GM23338 (cell line): ENCODE measurements around the gene ALX3. TPM values are rescaled to one million over a fixed set of nuclear protein-coding genes. Genes with fewer than 3 reads are reported as not detected.

Experiments
- ATAC-seq: fragments of 200-7000 bp; cut with Tn5 transposase; 3 replicates; pipeline ENCODE4 v1.9.1; 2020
- DNase-seq: peaks from one replicate; pipeline ENCODE4 v3.0.0-alpha.2; 2015; ENCODE audit warnings: low spot score
- H2AFZ ChIP-seq: fragments of 200-600 bp; sonication (generic); 2 replicates; pipeline ENCODE4 v1.8.0; 2016; ENCODE audit warnings: antibody characterized with exemption, mild to moderate bottlenecking, moderate library complexity
- H3F3A ChIP-seq: fragments of 200-600 bp; sonication (generic); replicated peaks from 2 replicates; pipeline ENCODE4 v1.8.0; 2017; ENCODE audit warnings: antibody characterized with exemption, mixed run types, low read depth
- H3K27ac ChIP-seq: fragments of 200-600 bp; sonication (generic); 2 replicates; pipeline ENCODE4 v1.6.1; 2016; ENCODE audit warnings: low read depth
- H3K27me3 ChIP-seq: fragments of 200-600 bp; sonication (generic); 2 replicates; pipeline ENCODE4 v1.8.0; 2016; ENCODE audit warnings: mild to moderate bottlenecking, mixed run types, moderate library complexity; ENCODE audit not compliant: insufficient read depth
- H3K36me3 ChIP-seq: fragments of 200-600 bp; sonication (generic); 2 replicates; pipeline ENCODE4 v1.8.0; 2016; ENCODE audit warnings: mild to moderate bottlenecking; ENCODE audit not compliant: insufficient read depth
- H3K4me1 ChIP-seq: fragments of 200-600 bp; sonication (generic); 2 replicates; pipeline ENCODE4 v1.8.0; 2016; ENCODE audit warnings: mild to moderate bottlenecking, moderate library complexity; ENCODE audit not compliant: insufficient read depth
- H3K4me2 ChIP-seq: fragments of 200-600 bp; sonication (generic); 2 replicates; pipeline ENCODE4 v1.7.1; 2017; ENCODE audit warnings: mixed run types
- H3K4me3 ChIP-seq: fragments of 200-600 bp; sonication (generic); 2 replicates; pipeline ENCODE4 v1.6.1; 2016; ENCODE audit warnings: mixed run types
- H3K79me2 ChIP-seq: fragments of 200-600 bp; sonication (generic); replicated peaks from 2 replicates; pipeline ENCODE4 v1.8.0; 2017; ENCODE audit warnings: mild to moderate bottlenecking; ENCODE audit not compliant: insufficient read depth
- H3K9me2 ChIP-seq: fragments of 200-600 bp; sonication (generic); 2 replicates; pipeline ENCODE4 v1.8.0; 2017; ENCODE audit not compliant: insufficient read depth
- H4K20me1 ChIP-seq: fragments of 200-600 bp; sonication (generic); replicated peaks from 2 replicates; pipeline ENCODE4 v1.8.0; 2017; ENCODE audit warnings: mild to moderate bottlenecking; ENCODE audit not compliant: insufficient read depth
- H3K27ac Mint-ChIP-seq: 2 replicates; pipeline ENCODE4 v1.8.0; 2020; ENCODE audit warnings: inconsistent platforms, mild to moderate bottlenecking, moderate library complexity, mixed read lengths
- H3K27me3 Mint-ChIP-seq: 3 replicates; pipeline ENCODE4 v1.8.0; 2022; ENCODE audit warnings: low read depth, mild to moderate bottlenecking, moderate library complexity, mixed read lengths, inconsistent platforms; ENCODE audit not compliant: insufficient read depth, poor library complexity
- H3K36me3 Mint-ChIP-seq: 3 replicates; pipeline ENCODE4 v1.8.0; 2021; ENCODE audit warnings: low read depth, mild to moderate bottlenecking, inconsistent platforms, moderate library complexity, mixed read lengths
- H3K4me1 Mint-ChIP-seq: 3 replicates; pipeline ENCODE4 v1.8.0; 2020; ENCODE audit warnings: mild to moderate bottlenecking, inconsistent platforms, mixed read lengths
- H3K4me3 Mint-ChIP-seq: 3 replicates; pipeline ENCODE4 v1.8.0; 2021; ENCODE audit warnings: moderate library complexity, mild to moderate bottlenecking, inconsistent platforms, mixed read lengths
- H3K9me3 Mint-ChIP-seq: 3 replicates; pipeline ENCODE4 v1.8.0; 2020; ENCODE audit warnings: moderate library complexity, mild to moderate bottlenecking, inconsistent platforms, mixed read lengths
- CREB1 ChIP-seq: fragments of 250-450 bp; sonication (Bioruptor Pico); IDR thresholded peaks from 2 replicates; pipeline ENCODE4 v1.5.0; 2020; ENCODE audit warnings: low read depth, mild to moderate bottlenecking, moderate library complexity
- CTCF ChIP-seq, 2 experiments: fragments of 200-600 bp in 1 of 2; sonication (generic) in 1 of 2; conservative IDR thresholded peaks; 2 replicates each; pipeline versions ENCODE4 v1.5.1 to v1.6.1; 2016 to 2017; ENCODE audit warnings: antibody characterized with exemption in 2 of 2, low read depth in 2 of 2, mild to moderate bottlenecking in 2 of 2, moderate library complexity in 1 of 2
- EZH2phosphoT487 ChIP-seq: fragments of 200-600 bp; sonication (generic); IDR thresholded peaks from one replicate; pipeline ENCODE4 v1.8.1; 2018; ENCODE audit warnings: antibody characterized with exemption; ENCODE audit not compliant: unreplicated experiment
- NANOG ChIP-seq: IDR thresholded peaks from 2 replicates; pipeline ENCODE4 v1.6.1; 2016; ENCODE audit warnings: antibody characterized with exemption, borderline replicate concordance
- ZNF462 ChIP-seq: fragments of 250-450 bp; sonication (Bioruptor Pico); IDR thresholded peaks from 2 replicates; pipeline ENCODE4 v1.5.0; 2020; ENCODE audit warnings: mild to moderate bottlenecking, moderate library complexity
- polyA plus RNA-seq: library from polyadenylated mRNA; unstranded; fragments of >200 nt; fragmentation: Nextera tagmentation; extraction: Ambion mirVana; gene quantifications from 2 replicates; pipeline ENCODE4 v1.2.1, GENCODE V29; 2016
- total RNA-seq: library from RNA; depleted of rRNA; stranded (reverse); fragments of >200 nt; shearing (Covaris generic); gene quantifications from 2 replicates; pipeline ENCODE4 v1.2.3, GENCODE V29; 2014

Gene ALX3
- total and polyA plus RNA-seq, 2 experiments from 2014 or later = not detected

DNA sequence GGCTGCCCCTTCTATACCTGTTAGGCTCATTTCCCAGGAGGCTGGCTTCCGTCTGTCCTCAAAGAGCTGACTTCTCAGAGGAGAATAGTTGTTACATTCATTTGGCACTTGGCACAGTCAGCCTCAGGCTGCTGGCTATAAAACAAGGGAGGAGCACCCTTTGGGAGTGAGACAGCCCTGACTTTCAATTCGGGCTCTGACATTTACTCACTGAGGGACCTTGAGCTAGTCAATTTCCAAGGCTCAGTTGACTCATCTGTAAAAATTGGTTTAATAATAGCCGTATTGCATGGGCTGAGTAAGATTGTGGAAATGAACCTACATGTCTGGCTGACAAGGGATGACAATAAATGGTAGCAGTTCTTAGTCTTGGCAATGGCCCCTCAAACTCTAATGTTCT is 13.7 kb downstream of the ALX3 start:
- H3K4me1 Mint-ChIP-seq = no peaks in the 10 kb centered on the region
- no peaks in the 10 kb centered on the region for H3F3A ChIP-seq
- H3K36me3 Mint-ChIP-seq = peaks cover 76% of the 10 kb centered on the region
- no peaks in the 10 kb centered on the region for H3K4me1 ChIP-seq
- H3K27ac Mint-ChIP-seq = no peak overlapping the region
- peaks cover 28% of the 10 kb centered on the region for H3K36me3 ChIP-seq
- no peak for ATAC-seq
- no peak overlapping the region for H3K4me3 ChIP-seq
- no peak for DNase-seq
- H2AFZ ChIP-seq = no peak overlapping the region
- H3K79me2 ChIP-seq = no peaks in the 10 kb centered on the region
- H3K27me3 ChIP-seq = no peaks in the 10 kb centered on the region
- H3K27ac ChIP-seq = no peak overlapping the region
- peaks cover 12% of the 10 kb centered on the region for H3K27me3 Mint-ChIP-seq
- H3K4me3 Mint-ChIP-seq = no peak overlapping the region
- no peak for TF ChIP-seq EZH2phosphoT487
- no peak for TF ChIP-seq CREB1 (CRISPR knock-in tag)
- no peak for TF ChIP-seq CTCF (conservative IDR thresholded peaks at IDR 0.05; ENCODE audit: low read depth in 2 of 2)
- no peak for TF ChIP-seq ZNF462
- H3K4me2 ChIP-seq = no peak overlapping the region
- peaks cover 14% of the 10 kb centered on the region for H4K20me1 ChIP-seq
- H3K9me3 Mint-ChIP-seq = no peaks in the 10 kb centered on the region
- H3K9me2 ChIP-seq = no peaks in the 10 kb centered on the region

DNA sequence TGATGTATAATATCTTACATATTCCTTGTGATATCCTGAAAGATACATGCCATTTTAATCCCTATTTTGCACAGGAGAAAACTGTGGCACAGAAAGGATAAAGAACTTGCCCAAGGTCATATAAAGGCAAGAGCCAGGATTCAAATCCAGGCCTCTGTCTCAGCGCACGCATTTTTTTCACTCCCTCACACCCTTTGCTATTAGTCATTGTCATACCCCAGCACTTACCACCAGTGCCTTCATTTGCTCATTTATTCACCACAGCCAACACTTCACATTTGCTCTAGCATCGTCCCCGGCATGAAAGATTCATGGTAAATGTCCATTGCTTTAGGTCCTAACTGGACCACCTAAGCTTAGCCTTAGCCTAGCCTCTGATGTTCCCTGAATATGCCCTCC is 14.2 kb downstream of the ALX3 start:
- Histone ChIP-seq H3K79me2 (no peaks in the 10 kb centered on the region), H3K27me3 (no peaks in the 10 kb centered on the region), H3K27ac (no peak overlapping the region), H3K4me1 (no peaks in the 10 kb centered on the region), H2AFZ (no peak overlapping the region), H3K9me2 (no peaks in the 10 kb centered on the region), H3K36me3 (peaks cover 28% of the 10 kb centered on the region), H3K4me3 (no peak overlapping the region), H3F3A (no peaks in the 10 kb centered on the region), H3K4me2 (no peak overlapping the region), H4K20me1 (peaks cover 14% of the 10 kb centered on the region)
- ATAC-seq = no peak
- Mint-ChIP-seq H3K4me3 (no peak overlapping the region), H3K36me3 (peaks cover 80% of the 10 kb centered on the region), H3K4me1 (no peaks in the 10 kb centered on the region), H3K9me3 (no peaks in the 10 kb centered on the region), H3K27me3 (peaks cover 12% of the 10 kb centered on the region), H3K27ac (no peak overlapping the region)
- DNase-seq = no peak
- TF ChIP-seq CREB1 (CRISPR knock-in tag) (no peak), NANOG (no peak)
